Chondrocyte (in vitro differentiated cells): ENCODE measurements around the gene GLYATL1B. TPM values are rescaled to one million over a fixed set of nuclear protein-coding genes. Genes with fewer than 3 reads are reported as not detected.
"Not testable (repeated sequence)": the region's sequence is repeated elsewhere in the genome, so short reads cannot be mapped to it uniquely, and the experiment has no call there.

ENCODE experiments used
- DNase-seq: peaks from one replicate; pipeline ENCODE4 v3.0.0; 2021; ENCODE audit warnings: mixed read lengths, low spot score
- H3K27ac Mint-ChIP-seq: one replicate; pipeline ENCODE4 v1.8.0; 2021; ENCODE audit warnings: mild to moderate bottlenecking, moderate library complexity, mixed read lengths; ENCODE audit not compliant: unreplicated experiment
- H3K27me3 Mint-ChIP-seq: 2 replicates; pipeline ENCODE4 v1.8.0; 2021; ENCODE audit warnings: low read depth, mixed read lengths
- H3K36me3 Mint-ChIP-seq: 2 replicates; pipeline ENCODE4 v1.8.0; 2021; ENCODE audit warnings: low read depth, mixed read lengths
- H3K4me1 Mint-ChIP-seq: 2 replicates; pipeline ENCODE4 v1.8.0; 2021; ENCODE audit warnings: low read depth, mild to moderate bottlenecking, mixed read lengths
- H3K4me3 Mint-ChIP-seq: one replicate; pipeline ENCODE4 v1.8.0; 2021; ENCODE audit warnings: mild to moderate bottlenecking, moderate library complexity, mixed read lengths; ENCODE audit not compliant: unreplicated experiment
- H3K9me3 Mint-ChIP-seq: 2 replicates; pipeline ENCODE4 v1.8.0; 2021; ENCODE audit warnings: low read depth, mixed read lengths
- CTCF ChIP-seq: fragments of 200-600 bp; sonication (generic); IDR thresholded peaks from 2 replicates; pipeline ENCODE4 v1.5.0; 2021; ENCODE audit warnings: antibody characterized with exemption, mild to moderate bottlenecking, moderate library complexity
- total RNA-seq: library from RNA; stranded (reverse); gene quantifications from 3 replicates; pipeline ENCODE4 v1.2.1, GENCODE V29; 2021

Gene GLYATL1B
- total RNA-seq, 1 donor from 2014 or later: not detected

DNA sequence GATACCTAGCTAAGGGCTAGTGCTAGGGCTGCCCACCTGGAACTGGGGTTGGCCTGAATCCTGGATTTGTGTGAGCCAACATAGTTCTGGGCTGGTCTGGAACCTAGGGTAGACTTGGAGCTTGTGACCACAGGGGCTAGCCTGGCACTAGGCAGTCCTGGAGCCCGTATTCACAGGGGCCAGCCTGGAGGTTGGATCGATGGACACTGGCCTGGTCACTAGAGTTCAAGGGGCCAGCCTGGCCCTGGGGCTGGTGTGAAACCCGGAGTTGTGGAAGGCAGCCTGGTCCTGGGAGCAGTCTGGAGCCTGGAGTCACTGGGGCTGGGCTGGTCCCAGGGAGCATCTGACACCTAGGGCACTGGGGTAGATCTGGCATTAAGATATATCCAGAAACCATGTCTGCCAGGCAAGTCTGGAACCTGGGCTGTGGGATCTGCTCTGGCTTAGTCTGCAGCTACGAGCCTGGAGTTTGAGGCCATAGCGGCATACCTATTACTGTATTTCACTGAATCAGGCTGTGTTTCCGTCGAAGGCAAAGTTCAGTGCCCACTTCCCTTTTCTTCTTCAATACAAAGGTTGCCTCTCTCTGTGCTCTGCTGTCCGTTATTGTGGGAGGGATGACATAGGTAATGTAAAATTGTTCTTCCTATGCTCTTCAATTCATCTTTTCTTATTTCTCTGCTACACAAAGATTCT, 9.1 kb upstream of the GLYATL1B start:
- peaks cover 49% of the 10 kb centered on the region for H3K27me3 Mint-ChIP-seq
- H3K4me1 Mint-ChIP-seq: no peaks in the 10 kb centered on the region
- H3K36me3 Mint-ChIP-seq: peaks cover 2% of the 10 kb centered on the region
- no peak for TF ChIP-seq CTCF
- DNase-seq: peak; percentile 65
- H3K27ac Mint-ChIP-seq: no peak overlapping the region
- no peak overlapping the region for H3K4me3 Mint-ChIP-seq
- peaks cover 6% of the 10 kb centered on the region for H3K9me3 Mint-ChIP-seq

GRCh38 chr11:59078435-59078834, 7.7 kb upstream of the GLYATL1B start:
- peaks cover 6% of the 10 kb centered on the region for H3K9me3 Mint-ChIP-seq
- no peak for DNase-seq
- H3K27ac Mint-ChIP-seq: no peak overlapping the region
- H3K4me1 Mint-ChIP-seq: no peaks in the 10 kb centered on the region
- peaks cover 2% of the 10 kb centered on the region for H3K36me3 Mint-ChIP-seq
- no peak overlapping the region for H3K4me3 Mint-ChIP-seq
- no peak for TF ChIP-seq CTCF
- peaks cover 44% of the 10 kb centered on the region for H3K27me3 Mint-ChIP-seq

DNA sequence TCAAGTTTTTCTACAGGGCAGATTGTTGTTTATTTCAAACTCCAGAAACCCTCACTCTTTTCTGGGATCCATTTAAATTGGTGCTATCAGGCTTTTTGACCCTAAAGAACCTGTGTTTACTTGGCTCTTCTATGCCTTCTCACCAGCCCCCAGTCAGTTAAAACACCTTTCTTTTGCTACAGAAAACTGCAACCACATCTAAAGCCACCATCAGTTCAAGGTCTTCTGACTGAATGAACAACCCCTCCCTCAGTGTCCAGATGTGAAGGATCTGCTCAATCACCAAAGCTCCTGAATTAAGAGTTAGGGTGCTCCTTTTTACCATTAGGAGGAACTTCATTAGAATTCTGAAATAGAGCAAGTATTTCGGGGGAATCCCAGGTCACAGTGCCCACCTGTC, 7.0 kb upstream of the GLYATL1B start:
- H3K4me3 Mint-ChIP-seq: no peak overlapping the region
- no peaks in the 10 kb centered on the region for H3K4me1 Mint-ChIP-seq
- H3K27ac Mint-ChIP-seq: no peak overlapping the region
- peaks cover 2% of the 10 kb centered on the region for H3K36me3 Mint-ChIP-seq
- DNase-seq: no peak
- H3K9me3 Mint-ChIP-seq: peaks cover 6% of the 10 kb centered on the region
- no peak for TF ChIP-seq CTCF
- H3K27me3 Mint-ChIP-seq: peaks cover 47% of the 10 kb centered on the region

- peaks cover 42% of the 10 kb centered on the region for H3K27me3 Mint-ChIP-seq
- H3K4me3 Mint-ChIP-seq, DNase-seq, H3K9me3 Mint-ChIP-seq, H3K4me1 Mint-ChIP-seq, H3K36me3 Mint-ChIP-seq, H3K27ac Mint-ChIP-seq: not testable (repeated sequence)
Observed at GRCh38 chr11:59080421-59080820, 5.7 kb upstream of the GLYATL1B start.

GRCh38 chr11:59081430-59082020, 4.6 kb upstream of the GLYATL1B start:
- H3K4me1 Mint-ChIP-seq, H3K9me3 Mint-ChIP-seq, H3K4me3 Mint-ChIP-seq, DNase-seq, H3K36me3 Mint-ChIP-seq, H3K27ac Mint-ChIP-seq: not testable (repeated sequence)
- peaks cover 49% of the 10 kb centered on the region for H3K27me3 Mint-ChIP-seq

GRCh38 chr11:59088162-59088561, 2.1 kb downstream of the GLYATL1B start:
- Mint-ChIP-seq H3K9me3 (no peaks in the 10 kb centered on the region), H3K4me1 (no peaks in the 10 kb centered on the region)

GRCh38 chr11:59093576-59093975, 7.5 kb downstream of the GLYATL1B start:
- not testable (repeated sequence) for DNase-seq, H3K9me3 Mint-ChIP-seq, H3K4me1 Mint-ChIP-seq, H3K27ac Mint-ChIP-seq, H3K36me3 Mint-ChIP-seq, H3K4me3 Mint-ChIP-seq
- H3K27me3 Mint-ChIP-seq: peaks cover 67% of the 10 kb centered on the region

More at GRCh38 chr11:59088162-59088561, 2.1 kb downstream of the GLYATL1B start:
- Mint-ChIP-seq H3K4me3 (no peak overlapping the region), H3K27me3 (peaks cover 65% of the 10 kb centered on the region), H3K27ac (no peak overlapping the region), H3K36me3 (no peaks in the 10 kb centered on the region)
- no peak for DNase-seq
- TF ChIP-seq CTCF: no peak

DNA sequence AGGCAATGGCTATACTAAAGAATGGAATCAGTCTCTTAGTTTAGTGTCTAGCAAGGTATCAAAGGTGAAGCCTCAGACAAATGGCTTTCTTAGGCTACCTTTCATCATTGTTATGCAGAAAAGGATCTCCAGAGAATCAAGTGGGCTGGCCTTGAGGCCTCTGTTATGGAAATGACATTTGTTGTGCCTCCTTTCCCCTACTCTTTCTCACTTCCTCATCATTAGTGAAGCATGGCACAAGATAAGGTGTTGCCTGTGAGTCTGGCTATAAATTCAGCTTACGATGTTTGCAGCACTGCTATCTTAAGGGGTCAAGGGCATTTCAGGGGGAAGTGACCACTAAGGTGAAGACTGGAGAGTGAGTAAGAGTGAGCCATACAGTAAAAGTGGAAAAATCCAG, 9.1 kb downstream of the GLYATL1B start:
- H3K27ac Mint-ChIP-seq, H3K9me3 Mint-ChIP-seq, DNase-seq, H3K36me3 Mint-ChIP-seq, H3K4me3 Mint-ChIP-seq, H3K4me1 Mint-ChIP-seq: not testable (repeated sequence)
- peaks cover 68% of the 10 kb centered on the region for H3K27me3 Mint-ChIP-seq

DNA sequence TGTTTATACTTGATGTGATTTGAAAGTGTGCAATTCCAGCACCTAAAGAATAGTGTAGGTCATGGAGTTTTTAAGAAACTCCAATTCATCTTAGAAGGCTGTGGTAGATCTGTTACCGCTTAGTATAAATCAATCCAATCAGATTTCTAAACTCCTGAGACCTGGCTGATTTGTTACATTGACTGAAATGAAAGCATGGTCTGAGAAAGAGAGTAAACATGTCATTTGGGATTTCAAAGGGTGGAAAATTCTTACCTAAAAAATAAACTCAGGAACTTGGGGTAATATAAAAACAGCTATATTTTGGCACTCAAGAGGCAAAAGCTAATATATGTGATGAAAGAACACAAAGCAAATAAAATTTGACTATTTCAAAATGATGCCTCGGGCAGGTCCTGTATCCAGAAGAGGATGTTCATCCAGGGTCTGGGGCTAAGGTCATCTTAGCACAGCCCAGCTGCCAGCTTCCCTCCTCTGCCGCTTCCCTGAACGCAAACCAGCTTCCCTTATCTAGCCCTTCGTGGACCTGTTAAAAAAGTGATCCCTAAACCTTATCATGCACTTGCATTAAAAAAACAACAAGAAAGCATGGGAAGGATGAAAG, 10.0 kb downstream of the GLYATL1B start:
- not testable (repeated sequence) for DNase-seq, H3K9me3 Mint-ChIP-seq, H3K4me3 Mint-ChIP-seq, H3K36me3 Mint-ChIP-seq, H3K4me1 Mint-ChIP-seq, H3K27ac Mint-ChIP-seq
- peaks cover 71% of the 10 kb centered on the region for H3K27me3 Mint-ChIP-seq
